Measurements from ENCODE around the gene FOXI1.

The FOXI1 gene

GRCh38 chr5:170151097-170151831, 45.6 kb downstream of the FOXI1 start:
- DNase-seq (ENCODE audit: low read depth) = no peak

- no peak for DNase-seq (ENCODE audit: low read depth)
These were observed 47.1 kb downstream of the FOXI1 start for GRCh38 chr5:170152767-170153166.

GRCh38 chr5:170154297-170154696, 48.6 kb downstream of the FOXI1 start:
- no peak for DNase-seq (ENCODE audit: low read depth)

- DNase-seq (ENCODE audit: low read depth) = no peak
These were observed 49.0 kb downstream of the FOXI1 start for GRCh38 chr5:170154744-170155143.

- no peak for DNase-seq (ENCODE audit: low read depth)
These were observed 50.1 kb downstream of the FOXI1 start for GRCh38 chr5:170155771-170156170.

GRCh38 chr5:170159101-170159698, 53.5 kb downstream of the FOXI1 start:
- no peak for DNase-seq (ENCODE audit: low read depth)

All from T follicular helper cell (primary cell).